Kidney (tissue), 14 donors: Measurements from ENCODE around the gene IVNS1ABP. TPM values are rescaled to one million over a fixed set of nuclear protein-coding genes. Genes with fewer than 3 reads are reported as not detected.

Source experiments
- DNase-seq, 5 donors: peaks; one replicate each; pipeline ENCODE4 v3.0.0-alpha.2; 2013 to 2020
- FAIRE-seq: peaks from 2 replicates; lab custom pipeline; 2012; peaks lifted over from hg19 to GRCh38; lab: Jason Lieb, UNC
- H3K27ac ChIP-seq, 2 donors: one replicate each; pipeline ENCODE4 v1.7.0; 2013; ENCODE audit warnings: low read depth in 2 of 2, low read length in 2 of 2, inconsistent platforms in 1 of 2
- H3K27me3 ChIP-seq: one replicate; pipeline ENCODE4 v1.7.1; 2013; ENCODE audit warnings: low read length, inconsistent platforms; ENCODE audit not compliant: control insufficient read depth, insufficient read depth
- H3K36me3 ChIP-seq, 3 donors: one replicate each; pipeline versions ENCODE4 v1.7.0 to v1.7.1; 2013; ENCODE audit warnings: low read length in 3 of 3, control low read depth in 1 of 3, inconsistent platforms in 1 of 3; ENCODE audit not compliant: insufficient read depth in 3 of 3, control insufficient read depth in 2 of 3
- H3K4me1 ChIP-seq, 3 donors: one replicate each; pipeline versions ENCODE4 v1.7.0 to v1.7.1; 2013; ENCODE audit warnings: low read length in 3 of 3, inconsistent platforms in 1 of 3, low read depth in 1 of 3; ENCODE audit not compliant: control insufficient read depth in 2 of 3, insufficient read depth in 2 of 3
- H3K4me3 ChIP-seq, 3 donors: one replicate each; pipeline versions ENCODE4 v1.7.0 to v1.8.1; 2013; ENCODE audit warnings: low read length in 3 of 3, control low read depth in 1 of 3, inconsistent platforms in 1 of 3
- H3K9ac ChIP-seq, 3 donors: one replicate each; pipeline versions ENCODE4 v1.7.0 to v1.7.1; 2013; ENCODE audit warnings: low read length in 3 of 3, control low read depth in 1 of 3, inconsistent platforms in 1 of 3
- H3K9me3 ChIP-seq, 3 donors: one replicate each; pipeline versions ENCODE4 v1.7.0 to v1.7.1; 2013; ENCODE audit warnings: low read length in 3 of 3, control low read depth in 1 of 3, inconsistent platforms in 1 of 3; ENCODE audit not compliant: control insufficient read depth in 2 of 3, insufficient read depth in 1 of 3
- intact Hi-C: fragments of 100-400 bp; cut with DNase I; formaldehyde crosslinking; loops from one replicate; pipeline ENCODE4 v1.11.1; 2022
- polyA plus RNA-seq: library from polyadenylated mRNA; stranded (reverse); fragments of 350-450 nt; fragmentation: Illumina TruSeq; extraction: RNeasy Lipid Tissue Mini Kit (QIAGEN cat#74804); gene quantifications from one replicate; pipeline ENCODE4 v1.2.3, GENCODE V29; 2014; ENCODE audit warnings: low read depth, low replicate concordance; ENCODE audit not compliant: insufficient read depth
- total RNA-seq: library from RNA; stranded (reverse); fragmentation: NEBNext Ultra II Directional; extraction: Animal tissue kit (Norgen Biotek cat#: 25700); gene quantifications from one replicate; pipeline ENCODE4 v1.2.1, GENCODE V29; 2021
- TF ChIP-seq, protein P1 (sequence below): IDR thresholded peaks from 3 replicates; pipeline ENCODE4 v1.5.1; 2012; ENCODE audit warnings: mild to moderate bottlenecking, moderate library complexity, borderline replicate concordance; ENCODE audit not compliant: insufficient read depth; ENCODE audit errors: extremely low read depth
- donor health status: control.
- donor health status: control.
- donor health status: control.
- donor health status: control.
- donor health status: control.
- donor health status: DM: yes; HTN: yes; CAD: no.
- donor health status: Normal renal cell carcinoma (clear cell type).

IVNS1ABP gene
- total and polyA plus RNA-seq, 2 donors from 2014 or later = 115 to 198 TPM

- Histone ChIP-seq H3K9ac (no peak overlapping the region), H3K27me3 (no peaks in the 10 kb centered on the region), H3K4me1 (peaks cover 0 to 20% (median 5%) of the 10 kb centered on the region in 3 donors), H3K9me3 (no peaks in the 10 kb centered on the region), H3K36me3 (no peaks in the 10 kb centered on the region), H3K4me3 (no peak overlapping the region), H3K27ac (peak overlapping the region in 1 of 2 donors; percentile 71)
- intact Hi-C loops = no loop called here
- FAIRE-seq (no peak), DNase-seq (no peak)
- TF ChIP-seq, protein P1, sequence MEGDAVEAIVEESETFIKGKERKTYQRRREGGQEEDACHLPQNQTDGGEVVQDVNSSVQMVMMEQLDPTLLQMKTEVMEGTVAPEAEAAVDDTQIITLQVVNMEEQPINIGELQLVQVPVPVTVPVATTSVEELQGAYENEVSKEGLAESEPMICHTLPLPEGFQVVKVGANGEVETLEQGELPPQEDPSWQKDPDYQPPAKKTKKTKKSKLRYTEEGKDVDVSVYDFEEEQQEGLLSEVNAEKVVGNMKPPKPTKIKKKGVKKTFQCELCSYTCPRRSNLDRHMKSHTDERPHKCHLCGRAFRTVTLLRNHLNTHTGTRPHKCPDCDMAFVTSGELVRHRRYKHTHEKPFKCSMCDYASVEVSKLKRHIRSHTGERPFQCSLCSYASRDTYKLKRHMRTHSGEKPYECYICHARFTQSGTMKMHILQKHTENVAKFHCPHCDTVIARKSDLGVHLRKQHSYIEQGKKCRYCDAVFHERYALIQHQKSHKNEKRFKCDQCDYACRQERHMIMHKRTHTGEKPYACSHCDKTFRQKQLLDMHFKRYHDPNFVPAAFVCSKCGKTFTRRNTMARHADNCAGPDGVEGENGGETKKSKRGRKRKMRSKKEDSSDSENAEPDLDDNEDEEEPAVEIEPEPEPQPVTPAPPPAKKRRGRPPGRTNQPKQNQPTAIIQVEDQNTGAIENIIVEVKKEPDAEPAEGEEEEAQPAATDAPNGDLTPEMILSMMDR = no peak
Measured at GRCh38 chr1:185349556-185349955, 32.5 kb upstream of the IVNS1ABP start.

DNA sequence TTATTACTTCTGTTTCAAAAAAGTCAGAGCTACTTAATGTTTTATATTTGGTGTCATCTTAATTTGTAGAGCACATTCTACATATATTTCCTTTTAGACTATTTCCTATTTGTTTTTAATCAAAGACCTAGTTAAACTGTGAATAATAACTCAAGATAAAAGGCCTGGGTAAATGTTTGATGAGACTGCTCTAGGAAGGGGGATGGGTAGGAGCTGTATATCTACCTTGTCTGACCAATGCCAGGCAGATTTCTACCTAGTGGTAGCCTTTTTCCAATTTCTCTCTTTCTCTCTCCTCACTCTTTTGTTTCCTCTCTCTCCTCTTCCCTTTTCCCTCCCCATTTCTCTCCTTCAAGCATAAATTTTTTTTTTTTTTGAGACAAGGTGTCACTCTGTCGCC lies 31.9 kb upstream of the IVNS1ABP start:
- Histone ChIP-seq H3K27me3 (no peaks in the 10 kb centered on the region), H3K36me3 (no peaks in the 10 kb centered on the region), H3K9ac (no peak overlapping the region), H3K9me3 (no peaks in the 10 kb centered on the region), H3K4me3 (no peak overlapping the region), H3K4me1 (peaks cover 0 to 20% (median 5%) of the 10 kb centered on the region in 3 donors), H3K27ac (peak overlapping the region in 1 of 2 donors; percentile 71)
- FAIRE-seq (no peak), DNase-seq (no peak)
- TF ChIP-seq, protein P1 = no peak
- intact Hi-C loops = no loop called here

DNA sequence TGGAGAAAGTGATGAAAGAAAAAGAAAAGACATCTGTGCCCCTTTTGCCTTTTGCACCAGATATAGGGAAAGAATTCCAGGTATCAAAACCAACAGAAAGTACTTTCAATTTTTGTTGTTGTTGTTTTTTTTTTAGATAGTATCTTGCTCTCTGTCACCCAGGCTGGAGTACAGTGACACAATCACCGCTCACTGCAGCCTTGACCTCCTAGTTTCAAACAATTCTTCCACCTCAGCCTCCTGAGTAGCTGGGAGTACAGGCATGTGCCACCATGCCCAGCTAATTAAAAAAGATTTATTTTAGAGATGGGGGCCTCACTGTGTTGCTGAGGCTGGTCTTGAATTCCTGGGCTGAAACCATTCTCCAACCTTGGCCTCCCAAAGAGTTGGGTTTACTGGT lies 31.3 kb upstream of the IVNS1ABP start:
- no peak overlapping the region for H3K9ac ChIP-seq
- TF ChIP-seq, protein P1 = no peak
- FAIRE-seq = no peak

More for the DNA sequence above, 31.3 kb upstream of the IVNS1ABP start:
- Histone ChIP-seq H3K4me3 (no peak overlapping the region), H3K27ac (no peak overlapping the region), H3K27me3 (no peaks in the 10 kb centered on the region), H3K4me1 (peaks cover 0 to 20% (median 5%) of the 10 kb centered on the region in 3 donors), H3K36me3 (no peaks in the 10 kb centered on the region), H3K9me3 (no peaks in the 10 kb centered on the region)
- DNase-seq = no peak
- intact Hi-C loops = no loop called here
